GM18951 (cell line): ENCODE measurements around the gene CHAF1B.

ENCODE experiments used
- POLR2A ChIP-seq: IDR thresholded peaks from 4 replicates; pipeline ENCODE4 v1.6.1; 2011; ENCODE audit warnings: mild to moderate bottlenecking; ENCODE audit not compliant: insufficient read length, insufficient read depth; ENCODE audit errors: extremely low read depth
- in situ Hi-C: fragments of 300-500 bp; cut with MboI; formaldehyde crosslinking; loops from one replicate; pipeline ENCODE4 v1.12.0; 2022; ENCODE audit warnings: low sequenced_read_pairs, mixed read lengths, inconsistent platforms; ENCODE audit not compliant: unreplicated experiment

The CHAF1B gene

GRCh38 chr21:36400719-36401118, 15.5 kb downstream of the CHAF1B start:
- in situ Hi-C loops: no loop called here
- TF ChIP-seq POLR2A: no peak

- in situ Hi-C loops: no loop called here
These were observed 17.1 kb downstream of the CHAF1B start for GRCh38 chr21:36402339-36402738.

DNA sequence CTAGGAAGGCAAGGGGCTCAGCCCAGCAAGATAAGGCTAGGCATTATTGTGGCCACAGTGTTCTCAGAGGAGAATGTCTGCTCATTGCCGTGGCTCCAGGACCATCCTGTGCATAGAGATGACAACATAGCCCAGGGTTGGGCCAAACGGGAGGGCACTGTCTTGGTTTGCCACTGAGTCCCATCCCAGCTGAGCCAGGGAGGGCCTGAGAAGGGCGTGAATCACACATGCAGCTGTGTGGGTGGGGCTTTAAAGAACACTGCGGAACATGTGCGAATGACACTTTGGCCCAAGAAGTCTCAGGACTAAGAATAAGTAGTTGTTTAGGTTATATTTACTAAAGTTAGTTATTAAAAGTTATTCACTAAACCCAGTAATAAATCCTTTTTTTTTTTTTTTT, 18.5 kb downstream of the CHAF1B start:
- no peak for TF ChIP-seq POLR2A
- in situ Hi-C loops: no loop called here

More at GRCh38 chr21:36402339-36402738, 17.1 kb downstream of the CHAF1B start:
- TF ChIP-seq POLR2A: no peak

DNA sequence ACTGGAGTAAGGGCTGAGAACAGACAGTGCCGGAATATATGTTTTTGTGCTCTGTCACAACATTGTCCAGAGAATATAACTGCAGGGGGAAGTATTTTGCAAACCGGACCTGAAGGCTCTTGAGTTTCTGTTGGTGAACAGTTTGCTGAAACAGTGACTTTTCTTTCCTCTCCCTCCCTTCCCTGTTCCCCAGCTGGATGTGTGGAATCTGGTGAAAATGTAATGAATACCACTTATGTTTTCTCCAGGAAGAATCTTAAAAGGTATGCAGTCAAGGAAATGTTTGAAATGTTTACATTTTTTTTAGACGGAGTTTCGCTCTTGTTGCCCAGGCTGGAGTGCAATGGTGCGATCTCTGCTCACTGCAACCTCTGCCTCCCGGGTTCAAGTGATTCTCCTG, 23.4 kb downstream of the CHAF1B start:
- TF ChIP-seq POLR2A: no peak
- in situ Hi-C loops: no loop called here

DNA sequence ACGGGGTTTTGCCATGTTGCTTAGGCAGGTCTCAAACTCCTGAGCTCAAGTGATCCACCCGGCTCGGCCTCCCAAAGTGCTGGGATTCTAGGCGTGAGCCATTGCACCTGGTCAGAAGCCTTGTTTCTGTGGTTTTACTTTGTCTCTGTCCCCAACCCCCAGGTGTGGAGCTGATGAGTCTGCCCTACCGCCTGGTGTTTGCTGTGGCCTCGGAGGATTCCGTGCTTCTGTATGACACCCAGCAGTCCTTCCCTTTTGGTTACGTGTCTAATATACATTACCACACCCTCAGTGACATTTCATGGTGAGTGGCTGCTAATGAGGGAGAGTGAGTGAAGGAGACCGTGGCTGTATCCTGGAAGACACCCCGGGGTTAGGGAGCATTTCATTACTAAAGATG, 26.1 kb downstream of the CHAF1B start:
- in situ Hi-C loops: no loop called here

DNA sequence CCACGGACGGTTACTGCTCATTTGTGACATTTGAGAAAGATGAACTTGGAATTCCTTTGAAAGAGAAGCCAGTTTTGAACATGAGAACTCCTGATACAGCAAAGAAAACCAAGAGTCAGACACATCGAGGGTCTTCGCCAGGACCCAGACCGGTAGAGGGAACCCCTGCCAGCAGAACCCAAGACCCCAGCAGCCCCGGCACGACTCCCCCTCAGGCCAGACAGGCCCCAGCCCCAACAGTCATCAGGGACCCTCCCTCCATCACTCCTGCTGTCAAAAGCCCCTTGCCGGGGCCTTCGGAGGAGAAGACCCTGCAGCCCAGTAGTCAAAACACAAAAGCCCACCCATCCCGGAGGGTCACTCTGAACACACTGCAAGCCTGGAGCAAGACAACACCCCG, 27.7 kb downstream of the CHAF1B start:
- in situ Hi-C loops: no loop called here
- TF ChIP-seq POLR2A: no peak

More for the DNA sequence above, 26.1 kb downstream of the CHAF1B start:
- no peak for TF ChIP-seq POLR2A

- in situ Hi-C loops: no loop called here
- no peak for TF ChIP-seq POLR2A
These were observed 30.2 kb downstream of the CHAF1B start for GRCh38 chr21:36415375-36415774.

DNA sequence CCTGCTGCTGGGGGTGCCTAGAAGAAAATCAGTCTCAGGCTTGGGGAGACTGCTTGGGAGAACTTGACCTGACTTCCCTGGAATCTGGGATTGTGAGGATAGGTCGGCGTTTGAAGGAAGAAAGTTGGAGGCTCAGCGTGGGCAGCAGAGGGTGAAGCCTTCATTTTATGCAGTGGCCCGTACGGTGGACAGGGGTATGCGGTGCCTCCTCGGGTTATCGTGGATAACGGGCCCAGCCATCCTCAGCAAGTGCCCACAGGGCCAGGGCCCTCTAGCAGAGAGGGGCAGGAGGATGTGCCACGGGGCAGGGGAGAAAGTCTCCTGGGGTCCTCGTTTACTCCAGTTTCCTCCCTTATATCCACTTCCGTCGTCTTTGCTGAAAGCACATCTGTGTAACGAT, 34.0 kb downstream of the CHAF1B start:
- in situ Hi-C loops: no loop called here
- TF ChIP-seq POLR2A: no peak

GRCh38 chr21:36419996-36420395, 34.8 kb downstream of the CHAF1B start:
- in situ Hi-C loops: loop anchor here (10.0 kb wide), 1 partner anchor 505 kb away; no protein-coding TSS in a partner anchor
- TF ChIP-seq POLR2A: no peak

GRCh38 chr21:36420571-36421339, 35.6 kb downstream of the CHAF1B start:
- in situ Hi-C loops: loop anchor here (10.0 kb wide), 1 partner anchor 504 kb away; no protein-coding TSS in a partner anchor
- TF ChIP-seq POLR2A: no peak

- TF ChIP-seq POLR2A: no peak
- in situ Hi-C loops: loop anchor here (10.0 kb wide), 1 partner anchor 502 kb away; no protein-coding TSS in a partner anchor
These were observed 37.3 kb downstream of the CHAF1B start for GRCh38 chr21:36422279-36423098.

GRCh38 chr21:36423771-36424433, 38.7 kb downstream of the CHAF1B start:
- TF ChIP-seq POLR2A: no peak
- in situ Hi-C loops: loop anchor here (10.0 kb wide), 1 partner anchor 501 kb away; no protein-coding TSS in a partner anchor

DNA sequence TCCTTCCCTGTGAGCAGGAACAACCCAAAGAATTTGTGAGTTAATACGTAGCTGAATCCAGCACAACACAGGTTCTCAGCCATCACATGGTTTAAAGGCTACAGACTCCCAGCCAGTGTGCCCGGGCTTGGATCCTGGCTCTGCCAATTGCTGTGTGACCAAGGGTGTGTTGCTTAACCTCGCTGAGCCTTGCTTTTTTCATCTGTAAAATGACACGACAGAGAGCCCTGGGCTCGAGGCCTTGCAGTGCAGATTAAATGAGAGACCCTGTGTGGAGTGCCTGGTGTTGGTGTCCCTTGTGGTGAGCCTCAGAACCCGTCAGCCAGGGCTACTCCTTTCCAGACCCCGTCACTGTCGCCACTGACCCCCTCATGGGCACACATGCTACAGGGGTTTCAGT, 39.4 kb downstream of the CHAF1B start:
- TF ChIP-seq POLR2A: no peak
- in situ Hi-C loops: loop anchor here (10.0 kb wide), 1 partner anchor 500 kb away; no protein-coding TSS in a partner anchor
